Measurements from ENCODE around the gene UBTF. TPM values are rescaled to one million over a fixed set of nuclear protein-coding genes. Genes with fewer than 3 reads are reported as not detected.

The UBTF gene
- total RNA-seq, 1 donor from 2014 or later, result 101 TPM

- H3K4me3 Mint-ChIP-seq, result peak overlapping the region; percentile 58
- no peak overlapping the region for H3K27ac Mint-ChIP-seq
- peaks cover 4% of the 10 kb centered on the region for H3K27me3 Mint-ChIP-seq
- no peaks in the 10 kb centered on the region for H3K36me3 Mint-ChIP-seq
- H3K9me3 Mint-ChIP-seq, result no peaks in the 10 kb centered on the region
- TF ChIP-seq, protein P1, sequence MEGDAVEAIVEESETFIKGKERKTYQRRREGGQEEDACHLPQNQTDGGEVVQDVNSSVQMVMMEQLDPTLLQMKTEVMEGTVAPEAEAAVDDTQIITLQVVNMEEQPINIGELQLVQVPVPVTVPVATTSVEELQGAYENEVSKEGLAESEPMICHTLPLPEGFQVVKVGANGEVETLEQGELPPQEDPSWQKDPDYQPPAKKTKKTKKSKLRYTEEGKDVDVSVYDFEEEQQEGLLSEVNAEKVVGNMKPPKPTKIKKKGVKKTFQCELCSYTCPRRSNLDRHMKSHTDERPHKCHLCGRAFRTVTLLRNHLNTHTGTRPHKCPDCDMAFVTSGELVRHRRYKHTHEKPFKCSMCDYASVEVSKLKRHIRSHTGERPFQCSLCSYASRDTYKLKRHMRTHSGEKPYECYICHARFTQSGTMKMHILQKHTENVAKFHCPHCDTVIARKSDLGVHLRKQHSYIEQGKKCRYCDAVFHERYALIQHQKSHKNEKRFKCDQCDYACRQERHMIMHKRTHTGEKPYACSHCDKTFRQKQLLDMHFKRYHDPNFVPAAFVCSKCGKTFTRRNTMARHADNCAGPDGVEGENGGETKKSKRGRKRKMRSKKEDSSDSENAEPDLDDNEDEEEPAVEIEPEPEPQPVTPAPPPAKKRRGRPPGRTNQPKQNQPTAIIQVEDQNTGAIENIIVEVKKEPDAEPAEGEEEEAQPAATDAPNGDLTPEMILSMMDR (conservative IDR thresholded peaks at IDR 0.05), result no peak
- peaks cover 13% of the 10 kb centered on the region for H3K4me1 Mint-ChIP-seq (ENCODE audit: unreplicated experiment)
- DNase-seq (ENCODE audit: extremely low spot score, unreplicated experiment), result no peak
These were observed 4.1 kb upstream of the UBTF start for GRCh38 chr17:44223541-44224071.

DNA sequence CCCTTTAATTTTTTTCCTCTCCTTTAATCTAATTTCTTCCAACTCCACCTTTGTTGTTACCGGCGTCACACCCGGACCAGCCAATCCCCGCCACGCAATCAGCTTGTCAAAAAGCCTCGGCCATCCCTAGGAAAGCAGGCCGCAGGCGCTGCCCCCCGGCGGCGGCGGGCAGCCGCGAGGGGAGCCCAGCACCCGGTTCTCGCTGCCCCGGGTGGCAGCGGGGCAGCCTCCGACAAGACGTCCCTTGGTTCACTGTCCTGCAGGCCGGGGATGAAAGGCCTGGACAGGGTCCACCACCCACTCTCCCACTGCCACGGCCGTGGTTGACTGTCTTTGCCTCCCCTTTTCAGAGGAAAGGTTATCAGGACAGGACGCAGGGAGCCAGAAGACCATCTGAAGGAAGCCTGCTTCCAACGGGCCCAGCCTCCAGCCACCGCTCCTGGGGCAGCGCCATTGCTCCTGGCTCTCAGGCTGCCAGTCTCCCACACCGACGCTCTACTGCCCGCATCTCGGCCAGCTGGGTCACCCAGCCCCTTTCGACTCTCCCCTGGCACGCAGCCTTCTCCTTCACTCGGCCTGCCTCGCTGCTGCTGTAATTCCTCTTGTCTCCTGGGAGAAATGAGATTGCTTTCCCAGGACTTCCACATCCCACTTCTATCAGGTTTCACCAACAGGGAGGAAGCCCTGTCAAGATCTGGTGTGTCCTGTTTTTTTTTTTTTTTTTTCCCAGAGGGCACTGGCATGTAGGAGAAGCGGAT is 2.8 kb upstream of the UBTF start:
- H3K9me3 Mint-ChIP-seq, result no peaks in the 10 kb centered on the region
- peaks cover 18% of the 10 kb centered on the region for H3K4me1 Mint-ChIP-seq (ENCODE audit: unreplicated experiment)
- H3K27ac Mint-ChIP-seq, result peak overlapping the region; percentile 97
- H3K4me3 Mint-ChIP-seq, result peak overlapping the region; percentile 96
- TF ChIP-seq, protein P1 (conservative IDR thresholded peaks at IDR 0.05), result peak; percentile 27
- DNase-seq (ENCODE audit: extremely low spot score, unreplicated experiment), result no peak
- H3K27me3 Mint-ChIP-seq, result peaks cover 4% of the 10 kb centered on the region
- no peaks in the 10 kb centered on the region for H3K36me3 Mint-ChIP-seq

GRCh38 chr17:44221862-44222111 is 2.3 kb upstream of the UBTF start:
- Mint-ChIP-seq H3K27ac (peak overlapping the region; percentile 97), H3K36me3 (peaks cover 3% of the 10 kb centered on the region), H3K4me3 (peak overlapping the region; percentile 96), H3K27me3 (peaks cover 4% of the 10 kb centered on the region), H3K4me1 (ENCODE audit: unreplicated experiment) (peaks cover 21% of the 10 kb centered on the region), H3K9me3 (no peaks in the 10 kb centered on the region)
- DNase-seq (ENCODE audit: extremely low spot score, unreplicated experiment), result no peak
- TF ChIP-seq, protein P1 (conservative IDR thresholded peaks at IDR 0.05), result no peak

DNA sequence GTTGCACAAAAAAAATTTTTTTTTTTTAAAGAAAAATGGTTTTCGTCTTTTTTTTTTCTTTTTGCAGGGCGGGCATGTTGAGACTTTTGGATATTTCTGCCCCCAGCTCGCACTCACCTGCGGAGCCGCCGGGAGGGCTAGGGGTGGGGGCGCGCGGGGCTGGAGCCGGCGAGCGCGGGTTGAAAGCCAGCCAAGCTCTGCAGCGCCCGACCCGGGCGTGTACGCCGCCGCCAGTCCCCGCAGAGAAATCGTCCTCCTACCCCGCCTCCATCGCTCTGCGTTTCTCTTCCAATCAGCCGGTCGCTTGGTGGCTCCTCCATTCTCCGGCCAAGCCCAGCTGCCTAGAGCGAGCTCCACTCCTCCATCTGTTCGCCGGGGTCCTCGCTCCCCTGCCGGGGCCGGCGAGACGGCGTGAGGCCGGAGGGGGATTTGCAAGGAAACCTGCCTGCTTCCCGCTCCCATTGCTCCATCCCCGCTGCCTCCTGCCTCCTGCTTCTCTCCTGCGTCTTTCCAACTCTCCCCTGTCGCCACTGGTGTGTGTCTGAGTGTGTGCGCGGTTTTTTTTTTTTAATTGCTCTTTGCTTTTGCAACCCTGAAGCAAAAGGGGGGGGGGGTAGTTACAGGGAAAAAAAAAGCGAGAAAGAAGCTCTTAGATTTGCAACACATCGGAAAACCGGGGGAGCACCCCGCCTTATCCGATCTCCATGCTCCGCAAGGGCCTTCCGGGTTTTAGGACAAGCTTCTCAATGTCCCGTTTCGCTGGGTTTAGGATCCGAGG is 1.8 kb upstream of the UBTF start:
- Mint-ChIP-seq H3K9me3 (no peaks in the 10 kb centered on the region), H3K4me1 (ENCODE audit: unreplicated experiment) (peaks cover 23% of the 10 kb centered on the region), H3K27me3 (peaks cover 4% of the 10 kb centered on the region), H3K36me3 (peaks cover 5% of the 10 kb centered on the region), H3K4me3 (peak overlapping the region; percentile 96), H3K27ac (peak overlapping the region; percentile 97)
- peak; percentile 88 for DNase-seq (ENCODE audit: extremely low spot score, unreplicated experiment)
- TF ChIP-seq, protein P1 (conservative IDR thresholded peaks at IDR 0.05), result no peak

- H3K9me3 Mint-ChIP-seq, result no peaks in the 10 kb centered on the region
- H3K4me1 Mint-ChIP-seq (ENCODE audit: unreplicated experiment), result peaks cover 23% of the 10 kb centered on the region
- H3K27ac Mint-ChIP-seq, result peak overlapping the region; percentile 97
- H3K4me3 Mint-ChIP-seq, result peak overlapping the region; percentile 96
- no peak for DNase-seq (ENCODE audit: extremely low spot score, unreplicated experiment)
- TF ChIP-seq, protein P1 (conservative IDR thresholded peaks at IDR 0.05), result no peak
- H3K27me3 Mint-ChIP-seq, result peaks cover 4% of the 10 kb centered on the region
- H3K36me3 Mint-ChIP-seq, result peaks cover 5% of the 10 kb centered on the region
These were observed 973 bp upstream of the UBTF start for GRCh38 chr17:44220213-44221083.

Measured in type B pancreatic cell (in vitro differentiated cells).